Measurements from ENCODE around the gene GUCY2D.

GRCh38 chr17:8056976-8057625 lies 54.7 kb downstream of the GUCY2D start:
- no peak for TF ChIP-seq ZFX (IDR thresholded peaks at IDR 0.05)
- no peak for TF ChIP-seq CTCF (conservative IDR thresholded peaks at IDR 0.05)
